ENCODE measurements around the gene ZNF19.

- no peak for TF ChIP-seq POLR2A (IDR thresholded peaks at IDR 0.05; ENCODE audit: low read depth, low read length)
- TF ChIP-seq POLR2AphosphoS5 (IDR thresholded peaks at IDR 0.05; ENCODE audit: low read depth, low read length): no peak
- TF ChIP-seq TAF1 (IDR thresholded peaks at IDR 0.05; ENCODE audit: borderline replicate concordance, low read depth, low read length): no peak
Measured at GRCh38 chr16:71449020-71449419, 40.1 kb downstream of the ZNF19 start.
